ENCODE results near the gene ADNP2. TPM values are rescaled to one million over a fixed set of nuclear protein-coding genes. Genes with fewer than 3 reads are reported as not detected.

ADNP2 gene
- total and polyA plus RNA-seq, 2 donors (not counting 1 experiment from before 2014, with no cell fraction given): 4.7 to 14.7 TPM

DNA sequence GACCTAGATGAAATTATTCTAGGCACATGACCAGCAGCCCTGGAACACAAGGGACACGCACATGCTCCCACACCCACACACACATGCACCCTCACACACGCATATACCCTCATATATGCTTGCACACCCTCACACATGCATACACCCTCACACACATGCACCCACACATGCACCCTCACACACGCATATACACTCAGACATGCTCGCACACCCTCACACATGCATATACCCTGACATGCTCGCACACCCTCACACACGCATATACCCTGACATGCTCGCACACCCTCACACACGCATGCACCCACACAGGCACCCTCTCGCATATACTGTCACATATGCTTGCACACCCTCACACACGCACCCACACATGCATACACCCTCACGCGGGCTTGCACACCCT lies 76.5 kb downstream of the ADNP2 start:
- H3K4me1 ChIP-seq (ENCODE audit: control insufficient read depth in 2 of 2, insufficient read depth in 2 of 2, low read length in 2 of 2): no peaks in the 10 kb centered on the region
- no peaks in the 10 kb centered on the region for H3K79me2 ChIP-seq (ENCODE audit: control insufficient read depth, insufficient read depth, low read length)
- no peak overlapping the region for H3K4me3 Mint-ChIP-seq
- H3K4me3 ChIP-seq (ENCODE audit: control extremely low read depth in 1 of 5, extremely low read depth in 1 of 5, insufficient read depth in 1 of 5, low read depth in 2 of 5, low read length in 4 of 5): no peak overlapping the region
- no peak overlapping the region for H3K27ac ChIP-seq (ENCODE audit: low read length in 2 of 2)
- H3K27me3 Mint-ChIP-seq: peaks cover 16% of the 10 kb centered on the region
- H3K9ac ChIP-seq (ENCODE audit: low read length): no peak overlapping the region
- DNase-seq: no peak
- no peak overlapping the region for H3K4me2 ChIP-seq (replicated peaks; ENCODE audit: low read depth, low read length, poor library complexity, severe bottlenecking)
- H3K27ac Mint-ChIP-seq: no peak overlapping the region
- no peak for TF ChIP-seq EZH2 (IDR thresholded peaks at IDR 0.05; ENCODE audit: borderline replicate concordance, insufficient read depth, low read depth, low read length, poor library complexity, severe bottlenecking)
- TF ChIP-seq, protein P1, sequence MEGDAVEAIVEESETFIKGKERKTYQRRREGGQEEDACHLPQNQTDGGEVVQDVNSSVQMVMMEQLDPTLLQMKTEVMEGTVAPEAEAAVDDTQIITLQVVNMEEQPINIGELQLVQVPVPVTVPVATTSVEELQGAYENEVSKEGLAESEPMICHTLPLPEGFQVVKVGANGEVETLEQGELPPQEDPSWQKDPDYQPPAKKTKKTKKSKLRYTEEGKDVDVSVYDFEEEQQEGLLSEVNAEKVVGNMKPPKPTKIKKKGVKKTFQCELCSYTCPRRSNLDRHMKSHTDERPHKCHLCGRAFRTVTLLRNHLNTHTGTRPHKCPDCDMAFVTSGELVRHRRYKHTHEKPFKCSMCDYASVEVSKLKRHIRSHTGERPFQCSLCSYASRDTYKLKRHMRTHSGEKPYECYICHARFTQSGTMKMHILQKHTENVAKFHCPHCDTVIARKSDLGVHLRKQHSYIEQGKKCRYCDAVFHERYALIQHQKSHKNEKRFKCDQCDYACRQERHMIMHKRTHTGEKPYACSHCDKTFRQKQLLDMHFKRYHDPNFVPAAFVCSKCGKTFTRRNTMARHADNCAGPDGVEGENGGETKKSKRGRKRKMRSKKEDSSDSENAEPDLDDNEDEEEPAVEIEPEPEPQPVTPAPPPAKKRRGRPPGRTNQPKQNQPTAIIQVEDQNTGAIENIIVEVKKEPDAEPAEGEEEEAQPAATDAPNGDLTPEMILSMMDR (IDR thresholded peaks at IDR 0.05): no peak
- intact Hi-C loops (cut with micrococcal nuclease): no loop called here
- H3K27me3 ChIP-seq (replicated peaks in 1 of 4; ENCODE audit: control extremely low read depth in 1 of 4, control insufficient read depth in 3 of 4, insufficient read depth in 4 of 4, low read length in 3 of 4): peaks cover 0 to 2% (median 0%) of the 10 kb centered on the region in 4 experiments
- no peak overlapping the region for H2AFZ ChIP-seq (ENCODE audit: insufficient read depth, low read depth, low read length, poor library complexity, severe bottlenecking)
- CTCF ChIA-PET: no interaction called here
- no peaks in the 10 kb centered on the region for H3K4me1 Mint-ChIP-seq
- no peaks in the 10 kb centered on the region for H3K9me3 ChIP-seq (ENCODE audit: control extremely low read depth in 1 of 3, control insufficient read depth in 2 of 3, insufficient read depth in 1 of 3, low read length in 2 of 3)
- H3K36me3 ChIP-seq (replicated peaks in 1 of 2; ENCODE audit: control extremely low read depth in 1 of 2, control insufficient read depth in 1 of 2, extremely low read depth in 1 of 2, insufficient read depth in 2 of 2, low read length in 1 of 2): no peaks in the 10 kb centered on the region
- POLR2A ChIA-PET: no interaction called here
- no peaks in the 10 kb centered on the region for H4K20me1 ChIP-seq (ENCODE audit: control insufficient read depth, insufficient read depth, low read length, poor library complexity, severe bottlenecking)
- no peaks in the 10 kb centered on the region for H3K9me3 Mint-ChIP-seq (ENCODE audit: insufficient read depth)
- whole genome bisulfite sequencing (ENCODE audit: insufficient coverage): 97% methylated on average over 12 of the region's 12 CpGs
- no peak for ATAC-seq (ENCODE audit: low read depth)

DNA sequence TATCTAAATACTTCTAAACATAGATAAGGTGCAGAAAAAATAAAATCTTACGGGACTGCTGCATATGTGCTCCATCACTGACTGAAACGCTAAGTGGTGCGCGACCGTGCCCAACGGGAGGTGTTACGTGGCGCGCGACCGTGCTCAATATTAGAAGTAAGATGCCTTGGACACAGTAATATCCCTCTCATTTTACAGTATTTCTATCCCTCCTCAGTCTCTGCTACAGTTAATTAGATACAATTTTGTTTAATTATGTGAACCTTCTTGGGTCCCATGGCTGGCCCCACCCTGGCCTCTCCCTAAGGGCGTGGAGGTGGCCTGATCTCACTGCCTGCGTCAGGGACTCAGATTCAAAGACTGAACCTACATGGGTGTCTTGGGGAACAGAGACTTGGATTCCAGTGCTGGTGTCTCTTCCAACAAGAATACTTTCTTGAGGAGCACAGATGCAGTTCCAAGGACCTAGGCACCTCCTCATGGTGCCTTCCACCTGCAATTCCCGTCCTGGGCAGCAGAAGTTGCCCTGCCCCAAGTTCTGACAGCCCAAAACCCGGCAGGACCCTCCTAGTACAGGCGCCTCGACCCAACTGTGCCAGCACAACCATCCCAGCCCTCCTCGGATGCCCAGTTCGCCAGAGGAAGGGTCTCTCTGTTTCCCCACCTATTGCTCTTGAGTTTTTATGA lies 79.0 kb downstream of the ADNP2 start:
- TF ChIP-seq, protein P1 (IDR thresholded peaks at IDR 0.05): no peak
- TF ChIP-seq EZH2 (IDR thresholded peaks at IDR 0.05; ENCODE audit: borderline replicate concordance, insufficient read depth, low read depth, low read length, poor library complexity, severe bottlenecking): no peak
- H3K4me3 Mint-ChIP-seq: no peak overlapping the region
- 84% methylated on average over 4 of the region's 19 CpGs for WGBS (ENCODE audit: insufficient coverage)

More for the DNA sequence above, 79.0 kb downstream of the ADNP2 start:
- Histone ChIP-seq H4K20me1 (ENCODE audit: control insufficient read depth, insufficient read depth, low read length, poor library complexity, severe bottlenecking) (no peaks in the 10 kb centered on the region), H2AFZ (ENCODE audit: insufficient read depth, low read depth, low read length, poor library complexity, severe bottlenecking) (no peak overlapping the region), H3K4me2 (replicated peaks; ENCODE audit: low read depth, low read length, poor library complexity, severe bottlenecking) (no peak overlapping the region), H3K9ac (ENCODE audit: low read length) (no peak overlapping the region), H3K27ac (ENCODE audit: low read length in 2 of 2) (no peak overlapping the region), H3K27me3 (replicated peaks in 1 of 4; ENCODE audit: control extremely low read depth in 1 of 4, control insufficient read depth in 3 of 4, insufficient read depth in 4 of 4, low read length in 3 of 4) (peaks cover 0 to 2% (median 0%) of the 10 kb centered on the region in 4 experiments), H3K36me3 (replicated peaks in 1 of 2; ENCODE audit: control extremely low read depth in 1 of 2, control insufficient read depth in 1 of 2, extremely low read depth in 1 of 2, insufficient read depth in 2 of 2, low read length in 1 of 2) (no peaks in the 10 kb centered on the region), H3K4me3 (ENCODE audit: control extremely low read depth in 1 of 5, extremely low read depth in 1 of 5, insufficient read depth in 1 of 5, low read depth in 2 of 5, low read length in 4 of 5) (no peak overlapping the region), H3K9me3 (ENCODE audit: control extremely low read depth in 1 of 3, control insufficient read depth in 2 of 3, insufficient read depth in 1 of 3, low read length in 2 of 3) (peaks cover 0 to 3% (median 0%) of the 10 kb centered on the region in 3 donors), H3K79me2 (ENCODE audit: control insufficient read depth, insufficient read depth, low read length) (no peaks in the 10 kb centered on the region), H3K4me1 (ENCODE audit: control insufficient read depth in 2 of 2, insufficient read depth in 2 of 2, low read length in 2 of 2) (no peaks in the 10 kb centered on the region)
- ChIA-PET POLR2A (no interaction called here), CTCF (no interaction called here)
- Mint-ChIP-seq H3K27ac (no peak overlapping the region), H3K4me1 (no peaks in the 10 kb centered on the region), H3K9me3 (ENCODE audit: insufficient read depth) (no peaks in the 10 kb centered on the region), H3K27me3 (peaks cover 26% of the 10 kb centered on the region)
- ATAC-seq (ENCODE audit: low read depth) (no peak), DNase-seq (no peak)
- intact Hi-C loops (cut with micrococcal nuclease): no loop called here

Data from B cell (primary cell).